Osteocyte (in vitro differentiated cells): ENCODE data around the gene METTL25B. TPM values are rescaled to one million over a fixed set of nuclear protein-coding genes. Genes with fewer than 3 reads are reported as not detected.
"Not testable (repeated sequence)": the region's sequence is repeated elsewhere in the genome, so short reads cannot be mapped to it uniquely, and the experiment has no call there.

Experiments used
- DNase-seq: peaks from one replicate; pipeline ENCODE4 v3.0.0; 2021; ENCODE audit warnings: mixed read lengths; ENCODE audit not compliant: unreplicated experiment; ENCODE audit errors: extremely low spot score
- H3K27ac Mint-ChIP-seq: one replicate; pipeline ENCODE4 v1.8.0; 2021; ENCODE audit warnings: mild to moderate bottlenecking, mixed read lengths; ENCODE audit not compliant: unreplicated experiment
- H3K27me3 Mint-ChIP-seq: one replicate; pipeline ENCODE4 v1.8.0; 2021; ENCODE audit warnings: mixed read lengths; ENCODE audit not compliant: unreplicated experiment
- H3K36me3 Mint-ChIP-seq: one replicate; pipeline ENCODE4 v1.8.0; 2021; ENCODE audit warnings: mixed read lengths; ENCODE audit not compliant: unreplicated experiment
- H3K4me1 Mint-ChIP-seq: one replicate; pipeline ENCODE4 v1.8.0; 2021; ENCODE audit warnings: mixed read lengths; ENCODE audit not compliant: unreplicated experiment
- H3K4me3 Mint-ChIP-seq: one replicate; pipeline ENCODE4 v1.8.0; 2021; ENCODE audit warnings: mild to moderate bottlenecking, moderate library complexity, mixed read lengths; ENCODE audit not compliant: unreplicated experiment
- H3K9me3 Mint-ChIP-seq: one replicate; pipeline ENCODE4 v1.8.0; 2021; ENCODE audit warnings: mixed read lengths; ENCODE audit not compliant: unreplicated experiment
- CTCF ChIP-seq: fragments of 200-600 bp; sonication (generic); IDR thresholded peaks from 2 replicates; pipeline ENCODE4 v1.5.0; 2021; ENCODE audit warnings: antibody characterized with exemption, mild to moderate bottlenecking, moderate library complexity
- total RNA-seq: library from RNA; stranded (reverse); gene quantifications from 2 replicates; pipeline ENCODE4 v1.2.1, GENCODE V29; 2021

Gene METTL25B
- total RNA-seq, 1 donor from 2014 or later = 21.3 TPM

DNA sequence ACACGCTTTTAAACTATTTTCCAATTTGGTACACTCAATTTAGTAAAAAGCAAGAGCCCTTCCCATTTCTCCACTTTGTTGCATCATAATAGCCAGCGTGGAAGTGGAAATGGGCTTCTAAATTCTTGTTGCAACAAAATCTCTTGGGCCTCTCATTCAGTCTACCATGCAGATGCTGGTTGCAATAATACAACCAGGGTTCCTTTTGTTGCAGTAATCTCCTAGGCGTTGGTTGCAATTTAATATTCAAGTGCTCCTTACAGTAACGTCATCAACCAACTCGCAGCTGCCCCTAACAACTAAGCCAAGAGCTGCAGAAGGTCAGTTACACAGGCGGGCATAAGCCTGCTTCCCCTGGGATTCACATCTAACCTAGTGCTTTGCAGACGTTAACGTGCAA lies 25.9 kb downstream of the METTL25B start:
- H3K36me3 Mint-ChIP-seq = peaks cover 1% of the 10 kb centered on the region
- no peak for DNase-seq
- TF ChIP-seq CTCF = no peak
- peak overlapping the region; percentile 6 for H3K4me3 Mint-ChIP-seq
- no peaks in the 10 kb centered on the region for H3K27me3 Mint-ChIP-seq
- H3K27ac Mint-ChIP-seq = no peak overlapping the region
- H3K9me3 Mint-ChIP-seq = no peaks in the 10 kb centered on the region
- peaks cover 29% of the 10 kb centered on the region for H3K4me1 Mint-ChIP-seq

DNA sequence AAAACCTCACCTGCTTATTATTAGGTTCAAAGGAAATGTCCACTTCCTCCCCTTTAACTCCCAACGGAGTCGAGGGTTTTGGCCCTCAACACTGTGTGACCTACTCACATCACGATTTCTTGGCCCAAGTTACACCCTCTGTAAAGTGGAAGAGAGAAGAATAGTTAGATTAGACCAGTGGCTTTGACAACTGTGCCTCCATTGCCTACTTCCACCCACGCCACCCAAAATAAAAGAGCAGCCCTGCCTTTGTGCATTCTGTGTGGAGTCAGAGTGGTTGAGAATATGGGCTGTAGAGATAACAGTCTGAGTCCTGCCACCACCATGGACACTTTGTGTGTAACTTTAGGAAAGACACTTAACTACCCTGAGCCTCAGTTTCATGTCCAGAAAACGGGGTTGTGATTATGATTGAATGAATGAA lies 27.3 kb downstream of the METTL25B start:
- no peak overlapping the region for H3K4me3 Mint-ChIP-seq
- no peak for TF ChIP-seq CTCF
- peaks cover 16% of the 10 kb centered on the region for H3K4me1 Mint-ChIP-seq
- H3K9me3 Mint-ChIP-seq = no peaks in the 10 kb centered on the region
- no peak for DNase-seq
- H3K27me3 Mint-ChIP-seq = no peaks in the 10 kb centered on the region
- H3K27ac Mint-ChIP-seq = no peak overlapping the region
- H3K36me3 Mint-ChIP-seq = peaks cover 1% of the 10 kb centered on the region

DNA sequence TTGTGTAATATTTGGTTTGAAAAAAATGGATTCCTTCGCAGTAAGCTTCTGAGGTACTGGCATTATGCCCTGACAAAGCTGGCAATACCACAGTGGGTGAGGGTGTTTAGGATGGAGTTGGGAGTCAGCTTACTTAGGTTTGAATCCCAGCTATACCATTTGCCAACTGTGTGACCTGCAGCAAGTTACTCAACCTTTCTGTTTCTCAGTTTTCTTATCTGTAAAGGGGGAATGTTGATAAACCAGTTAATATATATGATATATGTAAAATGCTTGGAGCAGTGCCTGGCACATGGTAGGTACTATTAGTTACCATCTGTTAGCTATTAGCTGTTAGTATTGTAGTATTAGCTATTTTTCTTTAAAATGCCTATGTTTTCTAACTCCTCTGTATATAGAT lies 28.1 kb downstream of the METTL25B start:
- no peak for DNase-seq
- H3K27ac Mint-ChIP-seq = no peak overlapping the region
- TF ChIP-seq CTCF = no peak
- H3K36me3 Mint-ChIP-seq = peaks cover 1% of the 10 kb centered on the region
- no peaks in the 10 kb centered on the region for H3K9me3 Mint-ChIP-seq
- no peaks in the 10 kb centered on the region for H3K27me3 Mint-ChIP-seq
- peaks cover 15% of the 10 kb centered on the region for H3K4me1 Mint-ChIP-seq
- no peak overlapping the region for H3K4me3 Mint-ChIP-seq

DNA sequence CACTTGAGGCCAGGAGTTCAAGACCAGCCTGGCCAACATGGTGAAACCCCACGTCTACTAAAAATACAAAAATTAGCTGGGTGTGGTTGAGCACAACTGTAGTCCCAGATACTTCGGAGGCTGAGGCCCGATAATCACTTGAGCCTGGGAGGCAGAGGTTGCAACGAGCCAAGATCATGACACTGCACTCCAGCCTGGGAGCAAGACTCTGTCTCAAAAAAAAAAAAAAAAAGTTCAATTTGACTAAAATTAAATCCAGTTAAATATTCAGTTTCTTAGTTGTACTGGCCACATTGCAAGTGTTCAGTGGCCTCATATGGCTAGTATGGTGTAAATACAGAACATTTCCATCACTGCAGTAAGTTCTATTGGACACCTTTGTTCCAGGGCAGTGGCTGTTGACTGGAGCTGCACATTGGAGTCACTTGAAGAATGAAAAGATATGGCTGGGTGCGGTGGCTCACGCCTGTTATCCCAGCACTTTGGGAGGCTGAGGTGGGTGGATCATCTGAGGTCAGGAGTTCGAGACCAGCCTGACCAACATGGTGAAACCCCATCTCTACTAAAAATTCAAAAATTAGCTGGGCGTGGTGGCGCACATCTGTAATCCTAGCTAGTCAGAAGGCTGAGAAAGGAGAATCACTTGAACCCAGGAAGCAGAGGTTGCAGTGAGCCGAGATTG lies 29.4 kb downstream of the METTL25B start:
- H3K27me3 Mint-ChIP-seq, DNase-seq, H3K9me3 Mint-ChIP-seq: not testable (repeated sequence)

DNA sequence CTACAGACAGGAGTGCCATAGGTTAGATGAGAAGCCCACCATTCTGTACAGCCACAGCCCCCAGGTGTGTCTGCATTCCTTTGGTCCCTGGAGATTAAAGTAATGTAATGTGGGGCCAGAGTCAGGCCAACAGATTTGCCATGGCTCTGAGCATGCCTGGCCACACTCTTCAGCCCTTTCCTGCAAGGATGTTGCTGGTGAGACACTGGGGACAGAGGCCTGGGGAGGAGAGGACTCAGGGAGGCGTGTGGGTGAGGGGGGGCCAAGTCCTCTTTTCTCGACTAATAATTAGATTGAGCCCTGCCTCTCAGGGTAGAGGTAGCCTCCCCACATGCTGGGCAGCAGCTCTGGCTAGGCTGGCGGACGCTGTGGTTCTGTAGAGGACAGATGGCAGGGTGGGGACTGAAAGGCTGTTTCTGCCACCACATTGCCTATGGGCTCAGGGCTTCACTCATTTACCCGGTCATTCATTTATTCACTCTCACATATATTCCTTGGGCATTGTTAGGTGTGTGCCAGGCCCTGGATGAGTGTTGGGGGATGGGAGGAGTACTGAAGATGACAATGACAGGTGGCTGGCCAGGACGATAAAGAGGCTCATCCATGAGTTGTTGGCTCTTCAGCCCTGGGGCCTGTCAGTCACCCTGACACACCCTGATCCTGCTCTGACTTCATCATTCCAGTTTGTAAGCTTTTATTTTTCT lies 32.0 kb downstream of the METTL25B start:
- no peaks in the 10 kb centered on the region for H3K4me1 Mint-ChIP-seq
- no peaks in the 10 kb centered on the region for H3K27me3 Mint-ChIP-seq
- DNase-seq = no peak
- no peak overlapping the region for H3K4me3 Mint-ChIP-seq
- TF ChIP-seq CTCF = no peak
- H3K36me3 Mint-ChIP-seq = no peaks in the 10 kb centered on the region
- no peak overlapping the region for H3K27ac Mint-ChIP-seq
- H3K9me3 Mint-ChIP-seq = no peaks in the 10 kb centered on the region

More for the DNA sequence above, 29.4 kb downstream of the METTL25B start:
- H3K27ac Mint-ChIP-seq, H3K36me3 Mint-ChIP-seq, H3K4me3 Mint-ChIP-seq, H3K4me1 Mint-ChIP-seq: not testable (repeated sequence)
